HG03095 (cell line): ENCODE data around the gene ALPP.
"Not testable (repeated sequence)": the region's sequence is repeated elsewhere in the genome, so short reads cannot be mapped to it uniquely, and the experiment has no call there.

Source experiments
- ATAC-seq: cut with Tn5 transposase; IDR thresholded peaks from one replicate; pipeline ENCODE4 v1.9.1; 2021; ENCODE audit warnings: moderate library complexity; ENCODE audit not compliant: unreplicated experiment

Gene ALPP

DNA sequence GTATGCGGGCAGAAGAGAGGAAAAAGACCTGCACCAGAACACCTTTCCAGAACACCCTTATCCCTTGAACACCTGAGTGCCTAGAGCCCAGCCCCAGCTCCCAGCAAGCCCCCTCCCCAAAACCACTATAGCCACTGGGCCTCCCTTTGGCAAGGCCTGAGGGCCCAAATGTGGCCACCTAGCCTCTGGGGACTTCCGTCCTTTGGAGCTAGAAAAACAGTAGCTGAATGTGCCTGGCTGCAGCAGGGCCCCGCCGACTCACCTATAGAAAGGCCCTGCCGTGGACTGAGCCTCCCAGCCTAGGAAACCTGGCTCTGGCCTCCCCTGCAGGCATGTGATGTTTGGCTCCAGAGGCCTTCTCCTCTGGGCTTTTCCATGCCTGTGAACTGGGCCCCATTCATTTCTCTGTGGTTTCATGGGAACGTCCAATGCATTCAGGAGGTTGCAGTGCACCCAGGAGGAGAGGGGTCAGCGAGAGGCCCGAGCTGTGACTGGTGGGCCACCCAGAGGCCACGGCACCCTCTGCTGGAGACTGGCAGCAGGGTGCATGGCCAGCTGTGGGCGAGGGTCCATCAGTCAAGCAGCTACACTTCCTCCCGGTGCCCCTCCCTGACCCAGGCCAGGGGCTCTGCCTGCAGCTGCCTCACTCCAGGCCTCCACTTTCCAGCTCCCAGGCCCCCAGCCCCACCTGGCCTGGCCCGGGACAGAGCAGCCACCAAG lies 15.3 kb upstream of the ALPP start:
- ATAC-seq, result not testable (repeated sequence)

- no peak for ATAC-seq
Observed at GRCh38 chr2:232363784-232364615, 14.6 kb upstream of the ALPP start.

- not testable (repeated sequence) for ATAC-seq
Observed at GRCh38 chr2:232364806-232365594, 13.6 kb upstream of the ALPP start.

GRCh38 chr2:232365621-232366321 lies 12.8 kb upstream of the ALPP start:
- ATAC-seq, result no peak

- ATAC-seq, result not testable (repeated sequence)
Observed at GRCh38 chr2:232366461-232366860, 12.1 kb upstream of the ALPP start.

DNA sequence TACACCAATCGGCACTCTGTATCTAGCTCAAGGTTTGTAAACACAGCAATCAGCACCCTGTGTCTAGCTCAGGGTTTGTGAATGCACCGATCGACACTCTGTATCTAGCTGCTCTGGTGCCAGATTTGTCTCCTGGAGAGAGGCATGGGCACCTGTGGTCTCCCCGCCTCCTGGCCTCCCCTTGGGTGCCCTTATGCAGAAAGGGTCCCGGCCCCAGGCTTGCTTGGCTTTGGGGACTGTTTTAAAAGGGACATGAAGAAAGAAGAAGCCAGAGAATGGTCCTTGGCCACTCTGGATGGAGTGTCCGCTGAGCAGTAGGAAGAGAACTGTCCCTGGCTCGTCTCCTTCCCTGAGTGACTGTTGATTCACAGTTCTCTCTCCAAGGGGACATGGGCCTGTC lies 11.5 kb upstream of the ALPP start:
- ATAC-seq, result no peak

DNA sequence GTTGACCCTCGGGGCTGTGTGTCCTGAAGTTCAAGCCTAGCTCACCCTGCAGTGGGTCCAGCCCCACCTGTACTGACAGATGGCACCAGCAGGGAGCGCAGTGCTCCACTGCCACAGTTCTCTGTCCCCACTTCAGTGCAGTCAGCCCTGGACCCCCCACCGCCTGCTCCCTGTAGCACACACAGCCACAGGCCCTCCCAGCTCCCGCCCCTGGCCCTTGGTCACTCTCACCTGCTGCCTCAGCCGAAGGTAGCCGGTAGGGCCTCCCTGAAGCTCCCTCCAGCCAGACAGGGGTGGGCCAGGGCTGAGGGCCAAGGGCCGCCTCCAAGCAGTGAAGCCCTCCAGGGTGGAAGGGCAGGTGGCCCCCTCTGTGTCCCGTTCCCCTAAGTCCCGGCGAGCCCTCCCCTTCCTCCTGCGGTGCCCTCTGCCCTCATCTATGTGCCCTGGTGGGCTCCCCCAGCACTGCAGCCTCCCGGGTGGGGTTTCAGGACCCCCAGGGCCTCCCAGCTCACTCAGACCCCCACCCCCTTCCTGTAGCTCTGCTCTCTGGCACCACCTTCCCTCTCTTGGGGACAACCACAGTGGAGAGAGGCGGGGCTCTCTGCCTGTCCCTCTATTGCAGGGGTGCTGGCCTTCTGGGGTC lies 10.8 kb upstream of the ALPP start:
- ATAC-seq, result no peak

GRCh38 chr2:232368311-232368731 lies 10.2 kb upstream of the ALPP start:
- ATAC-seq, result no peak

GRCh38 chr2:232369126-232369951 lies 9.2 kb upstream of the ALPP start:
- ATAC-seq, result no peak

GRCh38 chr2:232370007-232370406 lies 8.5 kb upstream of the ALPP start:
- not testable (repeated sequence) for ATAC-seq

DNA sequence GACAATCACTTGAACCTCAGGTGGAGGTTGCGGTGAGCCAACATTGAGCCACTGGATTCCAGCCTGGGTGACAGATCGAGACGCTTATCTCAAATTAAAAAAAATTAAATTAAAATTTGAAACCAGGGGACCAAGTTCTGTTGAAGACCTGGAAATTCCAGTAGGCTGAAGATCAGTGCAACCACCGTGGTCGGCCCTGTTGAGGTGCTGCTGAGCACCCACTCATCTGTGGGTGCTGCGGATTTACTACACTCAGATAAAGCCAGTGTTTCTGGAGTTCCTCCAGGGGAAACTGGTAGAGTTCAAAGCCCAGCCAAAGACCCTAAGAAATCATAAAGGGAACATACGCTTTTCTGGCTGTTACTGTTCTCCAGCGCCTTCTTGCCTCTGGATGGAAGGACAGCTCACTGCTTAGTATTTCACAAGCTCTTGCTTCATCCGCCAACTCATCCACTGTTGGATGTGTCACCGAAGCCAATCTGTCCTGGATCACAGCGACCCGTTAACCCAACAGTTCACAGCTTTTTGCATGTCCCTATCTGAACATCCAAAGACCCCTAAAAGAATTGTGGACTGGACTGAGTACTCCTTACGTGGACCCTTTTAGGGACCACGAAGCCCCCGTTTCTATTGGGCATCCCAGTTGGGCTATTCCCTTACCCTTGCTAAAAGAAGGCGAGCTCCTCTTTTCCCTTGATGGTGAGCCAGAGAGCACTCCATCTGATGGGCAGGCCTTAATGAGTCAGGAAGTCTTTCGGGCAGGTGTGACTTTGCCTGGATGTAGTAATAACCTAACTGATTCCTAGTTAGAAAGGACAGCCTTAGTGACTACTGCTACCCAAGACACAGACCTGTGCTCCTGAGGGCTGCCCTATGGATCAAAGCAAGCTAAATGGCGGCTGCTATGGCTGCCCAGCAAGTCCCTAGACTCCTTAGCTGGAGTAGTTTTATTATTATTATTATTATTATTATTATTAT lies 6.0 kb upstream of the ALPP start:
- no peak for ATAC-seq

GRCh38 chr2:232374356-232374755 lies 4.2 kb upstream of the ALPP start:
- ATAC-seq, result no peak

DNA sequence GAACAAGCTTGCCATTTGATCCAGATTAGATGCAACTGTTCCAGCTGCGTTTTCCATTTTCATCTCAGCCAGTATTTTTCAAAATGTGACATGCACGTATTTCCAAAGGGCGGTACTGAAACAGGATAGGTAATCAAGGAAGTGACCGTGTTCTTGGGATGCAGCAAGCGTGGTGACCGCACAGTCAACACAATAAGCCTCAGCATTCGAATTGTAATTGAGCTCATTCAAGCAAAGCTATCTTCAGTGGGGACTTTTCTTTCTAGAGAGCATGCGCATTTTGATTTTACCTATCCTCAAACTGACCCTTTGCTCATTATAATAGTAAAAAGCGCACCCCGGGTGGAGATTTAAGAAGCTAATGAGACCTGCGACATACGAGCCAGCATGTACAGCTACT lies 3.4 kb upstream of the ALPP start:
- ATAC-seq, result no peak

- ATAC-seq, result no peak
Observed at GRCh38 chr2:232376260-232376659, 2.3 kb upstream of the ALPP start.

- no peak for ATAC-seq
Observed at GRCh38 chr2:232376713-232377112, 1.8 kb upstream of the ALPP start.

DNA sequence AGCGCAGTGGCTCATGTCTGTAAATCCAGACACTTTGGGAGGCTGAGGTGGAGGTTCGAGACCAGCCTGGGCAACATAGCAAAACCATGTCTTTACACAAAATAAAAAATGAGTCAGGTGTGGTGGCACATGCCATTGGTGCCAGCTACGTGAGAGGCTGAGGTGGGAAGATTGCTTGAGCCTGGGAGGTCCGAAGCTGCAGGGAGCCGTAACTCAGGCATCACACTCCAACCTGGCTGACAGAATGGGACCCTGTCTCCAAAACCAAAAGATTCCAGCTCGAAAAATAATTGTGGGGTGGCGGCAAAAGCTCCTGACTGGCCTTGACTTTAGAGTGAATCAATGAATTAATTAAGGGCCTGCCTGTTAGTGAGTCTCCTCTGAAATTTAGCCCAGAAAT lies 1.2 kb upstream of the ALPP start:
- ATAC-seq, result no peak

DNA sequence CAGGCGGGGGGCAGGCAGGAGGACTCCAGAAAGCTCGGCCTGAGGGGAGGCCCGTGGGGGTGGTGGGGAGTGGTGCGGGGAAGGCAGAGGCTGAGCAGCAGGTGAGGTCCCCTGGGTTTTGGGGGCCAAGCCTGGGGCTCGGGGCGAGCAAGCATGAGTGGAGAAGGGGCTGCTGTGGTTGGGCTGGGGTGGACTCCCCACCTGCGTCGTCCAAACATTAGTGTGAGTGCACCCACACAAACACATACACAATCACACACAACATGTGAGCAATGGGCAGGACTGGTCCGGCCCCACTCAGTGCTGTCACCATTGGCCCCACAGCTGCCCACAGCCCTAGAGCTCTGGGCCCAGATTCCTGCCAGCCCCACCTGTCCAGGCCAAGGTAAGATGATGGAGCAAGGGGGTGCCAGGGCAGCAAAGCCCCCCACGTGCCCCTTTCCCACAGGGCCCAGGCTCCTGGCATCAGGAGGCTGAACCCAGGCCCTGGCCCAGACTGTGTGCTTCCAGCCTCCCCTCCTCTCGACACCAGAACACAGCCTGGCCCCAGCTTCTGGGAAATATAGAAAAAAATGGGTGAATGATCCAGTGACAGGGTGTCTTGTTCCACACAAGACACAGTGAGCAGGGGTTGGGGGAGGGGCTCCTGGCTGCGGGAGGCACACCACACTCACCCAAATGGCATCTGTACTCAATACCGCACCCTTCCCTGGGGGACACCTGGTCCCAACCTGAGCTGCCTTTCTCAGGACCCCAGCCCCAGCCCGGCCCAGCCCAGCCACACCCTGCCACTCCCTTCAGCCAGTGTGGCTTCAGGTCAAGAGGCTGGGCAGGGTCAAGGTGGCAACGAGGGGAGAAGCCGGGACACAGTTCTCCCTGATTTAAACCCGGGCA lies 463 bp upstream of the ALPP start:
- no peak for ATAC-seq
